Chondrocyte (in vitro differentiated cells): Measurements from ENCODE around the gene UBE4B. TPM values are rescaled to one million over a fixed set of nuclear protein-coding genes. Genes with fewer than 3 reads are reported as not detected.

Experiments used
- DNase-seq: peaks from one replicate; pipeline ENCODE4 v3.0.0; 2021; ENCODE audit warnings: mixed read lengths, low spot score
- H3K27ac Mint-ChIP-seq: one replicate; pipeline ENCODE4 v1.8.0; 2021; ENCODE audit warnings: mild to moderate bottlenecking, moderate library complexity, mixed read lengths; ENCODE audit not compliant: unreplicated experiment
- H3K27me3 Mint-ChIP-seq: 2 replicates; pipeline ENCODE4 v1.8.0; 2021; ENCODE audit warnings: low read depth, mixed read lengths
- H3K36me3 Mint-ChIP-seq: 2 replicates; pipeline ENCODE4 v1.8.0; 2021; ENCODE audit warnings: low read depth, mixed read lengths
- H3K4me1 Mint-ChIP-seq: 2 replicates; pipeline ENCODE4 v1.8.0; 2021; ENCODE audit warnings: low read depth, mild to moderate bottlenecking, mixed read lengths
- H3K4me3 Mint-ChIP-seq: one replicate; pipeline ENCODE4 v1.8.0; 2021; ENCODE audit warnings: mild to moderate bottlenecking, moderate library complexity, mixed read lengths; ENCODE audit not compliant: unreplicated experiment
- H3K9me3 Mint-ChIP-seq: 2 replicates; pipeline ENCODE4 v1.8.0; 2021; ENCODE audit warnings: low read depth, mixed read lengths
- CTCF ChIP-seq: fragments of 200-600 bp; sonication (generic); IDR thresholded peaks from 2 replicates; pipeline ENCODE4 v1.5.0; 2021; ENCODE audit warnings: antibody characterized with exemption, mild to moderate bottlenecking, moderate library complexity
- total RNA-seq: library from RNA; stranded (reverse); gene quantifications from 3 replicates; pipeline ENCODE4 v1.2.1, GENCODE V29; 2021

UBE4B gene
- total RNA-seq, 1 donor from 2014 or later: 47.1 TPM

GRCh38 chr1:10078494-10078893 is 45.7 kb downstream of the UBE4B start:
- no peak overlapping the region for H3K27ac Mint-ChIP-seq
- H3K9me3 Mint-ChIP-seq: peaks cover 5% of the 10 kb centered on the region
- H3K4me1 Mint-ChIP-seq: peaks cover 37% of the 10 kb centered on the region
- no peak for TF ChIP-seq CTCF
- no peaks in the 10 kb centered on the region for H3K27me3 Mint-ChIP-seq
- H3K4me3 Mint-ChIP-seq: no peak overlapping the region
- peaks cover 9% of the 10 kb centered on the region for H3K36me3 Mint-ChIP-seq
- DNase-seq: no peak

GRCh38 chr1:10080523-10080922 is 47.8 kb downstream of the UBE4B start:
- Mint-ChIP-seq H3K4me3 (no peak overlapping the region), H3K27ac (no peak overlapping the region), H3K9me3 (peaks cover 5% of the 10 kb centered on the region), H3K36me3 (peaks cover 9% of the 10 kb centered on the region), H3K27me3 (no peaks in the 10 kb centered on the region), H3K4me1 (peaks cover 21% of the 10 kb centered on the region)
- no peak for DNase-seq
- TF ChIP-seq CTCF: no peak

GRCh38 chr1:10082785-10083479 is 50.2 kb downstream of the UBE4B start:
- TF ChIP-seq CTCF: no peak
- Mint-ChIP-seq H3K4me1 (peaks cover 16% of the 10 kb centered on the region), H3K36me3 (peaks cover 9% of the 10 kb centered on the region), H3K4me3 (no peak overlapping the region), H3K27ac (no peak overlapping the region), H3K27me3 (no peaks in the 10 kb centered on the region), H3K9me3 (peaks cover 5% of the 10 kb centered on the region)
- no peak for DNase-seq

GRCh38 chr1:10084045-10084444 is 51.3 kb downstream of the UBE4B start:
- no peak for TF ChIP-seq CTCF
- H3K27ac Mint-ChIP-seq: no peak overlapping the region
- peaks cover 5% of the 10 kb centered on the region for H3K9me3 Mint-ChIP-seq
- DNase-seq: no peak
- H3K36me3 Mint-ChIP-seq: peaks cover 7% of the 10 kb centered on the region
- H3K4me1 Mint-ChIP-seq: peaks cover 13% of the 10 kb centered on the region
- no peaks in the 10 kb centered on the region for H3K27me3 Mint-ChIP-seq
- H3K4me3 Mint-ChIP-seq: no peak overlapping the region

- no peak for TF ChIP-seq CTCF
- H3K36me3 Mint-ChIP-seq: peaks cover 5% of the 10 kb centered on the region
- no peak overlapping the region for H3K4me3 Mint-ChIP-seq
- H3K4me1 Mint-ChIP-seq: peaks cover 13% of the 10 kb centered on the region
- DNase-seq: no peak
- no peaks in the 10 kb centered on the region for H3K27me3 Mint-ChIP-seq
- no peak overlapping the region for H3K27ac Mint-ChIP-seq
- peaks cover 5% of the 10 kb centered on the region for H3K9me3 Mint-ChIP-seq
These were observed 52.3 kb downstream of the UBE4B start for GRCh38 chr1:10085076-10085475.
